CD4-positive, alpha-beta T cell treated with Interleukin-1 beta for 1 hour (primary cell): ENCODE measurements around the gene CELA1.
A peak's percentile ranks its signal among the peaks of the same experiment; 100 is the strongest.

ENCODE experiments used
- DNase-seq, 2 donors: peaks; one replicate each; pipeline ENCODE4 v3.0.0-alpha.2; 2020 to 2022

Gene CELA1

DNA sequence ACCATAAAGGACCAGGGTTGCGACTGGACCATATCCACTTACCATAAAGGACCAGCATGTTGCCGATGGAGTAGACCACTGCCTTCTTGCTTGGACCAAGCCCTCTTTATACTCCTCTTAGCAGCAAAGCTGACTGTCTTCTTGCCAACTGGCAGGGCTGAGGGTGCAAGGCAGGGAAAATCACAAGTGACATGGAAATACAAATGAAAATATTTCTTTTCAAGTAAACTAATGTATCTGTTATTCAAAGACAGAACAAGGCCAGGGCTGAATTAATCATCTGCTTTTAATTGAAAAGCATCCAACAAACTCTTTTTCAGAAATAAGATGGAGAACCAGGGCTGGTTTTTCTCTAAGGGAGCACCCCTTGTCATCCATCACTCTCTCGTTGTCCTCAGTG, at the start of gene CELA1:
Gene CELA1, minus strand, starts transcription at position 99 of the 400 bp plus-strand sequence. Its CDS starts 41 bp downstream, at position 58.
- DNase-seq = no peak

GRCh38 chr12:51395283-51396230, 49.1 kb upstream of the CELA1 start:
- DNase-seq = peak; percentile 22 to 23

- DNase-seq = peak; percentile 56 to 63
Observed at GRCh38 chr12:51393676-51394545, 47.4 kb upstream of the CELA1 start.

DNA sequence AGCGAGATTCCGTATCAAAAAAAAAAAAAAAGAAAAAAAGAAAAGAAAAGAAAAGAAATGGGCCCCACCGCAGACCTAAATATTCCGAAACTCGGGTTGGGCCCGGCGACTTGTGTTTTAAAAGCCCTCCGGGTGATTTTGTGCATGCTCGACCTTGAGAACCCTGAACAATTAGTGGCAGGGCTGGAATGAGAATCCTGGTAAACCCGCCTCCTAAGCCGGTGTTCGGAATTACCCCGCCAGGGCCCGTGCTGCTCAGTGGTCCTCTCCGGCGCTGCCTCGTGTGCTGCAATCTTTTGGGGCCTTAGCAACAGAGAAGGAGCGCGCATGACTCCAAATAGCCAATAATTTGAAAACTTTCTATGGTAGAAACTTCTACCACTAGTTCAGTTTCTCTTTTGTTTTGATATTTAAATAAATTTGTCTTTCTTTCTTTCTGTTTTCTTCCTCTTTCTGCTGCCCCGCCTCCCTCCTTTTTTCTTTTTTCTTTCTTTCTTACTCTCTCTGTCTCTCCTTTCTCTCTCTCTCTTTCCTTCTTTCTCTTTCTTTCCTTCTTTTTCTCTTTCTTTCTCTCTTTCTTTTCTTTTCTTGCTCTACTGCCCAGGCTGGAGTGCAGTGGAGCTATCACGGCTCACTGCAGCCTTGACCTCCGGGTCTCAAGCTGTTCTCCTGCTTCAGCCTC, 46.2 kb upstream of the CELA1 start:
- peak; percentile 34 to 36 for DNase-seq

DNA sequence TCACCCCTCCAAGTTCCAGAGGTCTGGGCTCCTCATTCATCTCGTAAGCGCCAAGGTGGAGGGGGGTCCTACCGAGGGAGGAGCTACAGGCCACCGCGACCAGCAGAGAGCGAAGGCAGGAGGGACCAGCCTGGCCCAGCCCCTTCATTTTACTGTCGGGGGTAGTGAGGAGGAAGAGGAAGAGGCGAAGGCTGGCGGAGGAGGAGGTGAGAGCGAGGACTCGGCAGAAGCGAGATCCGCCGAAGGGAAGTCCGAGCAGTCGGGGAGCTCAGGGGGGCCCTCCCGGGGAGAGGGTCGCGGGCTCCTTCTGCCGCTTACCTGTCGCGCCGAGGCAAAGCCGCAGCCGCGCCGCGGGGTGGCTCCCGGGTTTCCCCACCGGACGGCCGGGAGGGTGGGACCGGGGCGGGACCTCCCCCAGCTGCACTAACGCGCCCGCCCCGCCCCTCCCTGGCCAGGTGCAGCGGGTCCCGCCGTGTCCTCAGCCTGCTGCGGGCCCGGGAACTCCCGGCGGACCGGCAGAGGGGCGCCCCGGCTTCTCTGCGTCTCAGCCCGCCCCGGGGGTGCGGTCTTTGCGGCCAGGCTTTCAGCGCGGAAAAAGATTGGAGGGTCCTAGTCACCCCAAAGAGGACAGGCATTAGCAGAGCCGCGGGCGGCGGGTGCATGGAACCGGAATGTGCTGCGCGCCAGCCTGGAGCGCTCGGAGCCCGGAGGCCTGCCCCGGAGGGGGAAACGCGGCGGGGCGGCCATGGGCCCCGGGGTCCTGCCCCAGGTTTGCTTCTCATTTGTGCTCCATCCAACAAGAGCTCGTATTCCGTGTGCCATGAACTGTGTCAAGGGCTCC, 45.0 kb upstream of the CELA1 start, which contains the start of gene GALNT6:
Gene GALNT6, minus strand, starts transcription at position 124 of the 841 bp plus-strand sequence. CDS start 11,625 bp downstream, outside the sequence.
- peak; percentile 77 to 79 for DNase-seq

DNA sequence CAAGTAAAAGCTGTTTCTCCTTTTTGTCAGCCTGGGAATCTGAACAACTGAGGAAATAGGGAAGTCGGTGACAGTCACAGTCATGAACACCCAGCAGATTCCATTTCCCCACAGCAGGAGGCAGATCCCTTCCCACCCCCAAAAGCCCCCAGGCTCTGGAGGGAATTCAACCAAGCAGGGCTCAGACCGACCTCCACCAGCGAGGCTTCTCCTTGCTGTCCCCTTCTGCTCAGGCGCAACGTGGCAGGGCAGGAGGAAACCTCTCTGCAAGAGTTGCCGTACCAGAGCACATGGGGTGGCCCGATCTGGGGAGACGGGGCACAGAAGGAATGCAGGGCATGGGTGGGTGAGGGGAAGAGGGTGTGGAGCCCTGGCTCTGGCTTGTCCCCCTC, 44.4 kb upstream of the CELA1 start:
- peak in 1 of 2 donors; percentile 26 for DNase-seq

GRCh38 chr12:51390457-51390856, 44.0 kb upstream of the CELA1 start:
- DNase-seq = no peak

GRCh38 chr12:51389302-51389999, 43.0 kb upstream of the CELA1 start:
- DNase-seq = no peak

DNA sequence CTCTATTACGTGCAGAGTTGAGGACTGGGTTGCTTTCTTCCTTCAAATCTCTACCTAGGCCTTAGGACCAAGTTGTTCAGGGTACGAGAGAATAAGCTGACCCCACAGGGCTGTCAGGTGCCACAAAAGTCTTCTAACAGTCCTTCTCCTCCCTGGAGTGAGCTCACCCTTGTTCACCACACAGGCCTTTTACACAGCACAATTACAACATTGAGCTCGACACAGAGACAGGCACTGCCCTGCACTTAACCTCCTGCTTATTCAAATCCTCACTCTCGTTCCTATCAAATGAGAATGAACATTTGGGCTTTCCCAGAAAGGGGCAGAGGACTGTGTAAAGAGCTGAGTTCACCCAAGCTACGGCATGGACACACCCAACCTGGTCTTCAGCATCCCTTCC, 42.4 kb upstream of the CELA1 start:
- DNase-seq = no peak

DNA sequence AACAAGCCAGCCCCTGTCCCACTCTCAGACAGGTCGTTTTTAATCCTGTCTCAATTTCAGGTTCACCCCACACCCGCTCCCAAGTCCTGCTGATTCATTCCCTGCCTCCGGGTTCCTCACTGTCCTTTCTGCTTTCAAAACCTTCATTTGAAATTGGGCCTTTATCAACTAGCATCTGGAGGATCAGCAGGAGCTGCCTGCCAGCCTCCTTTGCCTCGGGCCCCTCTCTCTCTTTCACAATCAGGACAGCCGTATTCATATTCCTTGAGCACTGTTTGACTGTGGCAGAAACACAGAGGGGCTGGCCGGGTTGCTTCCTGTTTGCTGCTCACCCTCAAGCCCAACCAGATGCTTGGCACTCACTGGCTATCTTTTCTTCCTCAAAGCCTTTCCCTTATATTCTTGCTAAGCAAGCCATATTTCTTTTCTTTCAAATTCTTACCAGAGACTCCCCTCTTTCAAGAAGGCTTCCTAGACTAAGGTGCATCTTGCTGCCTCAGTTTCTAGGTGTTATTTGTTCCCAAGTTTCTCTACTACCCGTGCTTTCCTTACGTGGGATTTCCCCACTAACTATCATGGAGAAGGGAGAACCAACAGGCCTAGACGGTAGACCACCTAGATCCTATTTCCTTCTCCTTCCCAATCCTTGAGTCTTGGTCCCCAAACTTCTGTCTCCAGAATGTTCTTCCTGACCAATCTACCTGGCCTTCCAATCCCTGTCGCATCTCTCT, 41.8 kb upstream of the CELA1 start:
- DNase-seq = peak in 1 of 2 donors; percentile 7

DNA sequence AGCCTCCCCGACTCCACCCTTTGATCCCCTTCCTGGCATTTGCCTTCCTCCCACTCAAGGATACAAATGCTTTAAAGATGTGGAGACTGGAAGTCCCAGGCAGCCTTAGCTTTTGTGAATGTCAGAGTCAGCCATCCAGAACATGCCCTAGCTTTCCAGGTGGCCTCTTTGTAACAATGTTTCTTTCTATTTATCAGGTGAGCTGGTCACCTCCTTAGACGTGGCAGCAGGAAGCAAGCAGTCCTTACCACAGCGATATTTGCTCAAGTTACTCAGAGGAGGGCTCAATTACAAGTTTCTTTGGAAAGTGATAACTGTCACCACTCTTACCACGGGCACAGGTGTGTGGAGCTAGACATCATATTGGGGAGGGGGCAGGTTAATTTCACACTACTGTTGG, 39.9 kb upstream of the CELA1 start:
- no peak for DNase-seq

DNA sequence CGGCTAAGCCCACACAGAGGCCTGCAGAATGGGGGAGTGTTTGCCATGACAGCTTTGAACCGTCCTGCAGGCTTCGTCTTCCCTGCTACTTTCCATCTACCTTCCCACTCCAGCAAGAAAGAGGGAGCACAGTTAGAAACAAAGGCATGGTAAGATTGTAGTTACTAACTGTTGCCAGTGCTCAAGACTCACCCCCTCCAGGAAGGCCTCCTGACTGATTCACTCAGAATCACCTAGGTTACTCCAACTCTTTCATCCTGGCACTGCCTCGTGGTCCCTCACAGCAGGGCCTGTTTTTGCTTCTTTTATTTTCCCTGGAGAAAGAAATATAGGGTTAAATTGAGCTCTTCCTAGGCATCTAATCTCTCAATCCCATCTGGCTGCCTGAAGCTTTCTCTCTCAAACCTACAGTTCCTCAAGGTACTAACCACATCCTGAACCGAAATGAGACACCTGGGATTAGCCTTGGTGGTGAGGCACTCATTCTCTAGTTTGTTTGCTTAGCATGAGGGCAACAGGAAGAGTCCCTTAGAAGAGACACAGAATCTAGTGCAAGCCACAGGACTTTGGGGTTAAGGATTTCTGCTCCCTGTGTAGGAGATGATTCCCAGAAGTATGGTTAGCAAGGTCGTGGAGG, 36.9 kb upstream of the CELA1 start:
- DNase-seq = no peak

DNA sequence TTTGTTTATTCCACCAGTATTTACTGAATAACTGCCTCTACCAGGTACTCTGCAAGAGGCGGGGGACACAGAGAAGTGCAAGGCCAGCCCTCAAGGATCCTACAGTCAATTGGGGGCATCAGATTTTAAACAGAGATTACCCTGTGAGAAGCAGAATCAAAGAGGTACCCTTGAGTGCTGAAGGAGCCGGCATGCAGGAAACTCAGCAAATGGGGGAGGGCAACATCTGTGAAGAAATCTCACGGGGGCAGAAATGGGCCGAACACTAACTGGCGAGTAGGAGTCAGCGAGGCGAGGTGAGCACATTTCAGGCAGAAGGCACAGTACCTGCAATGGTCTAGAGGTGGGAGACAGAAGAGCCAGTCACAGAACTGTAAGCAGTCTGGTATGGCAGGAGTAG, 35.7 kb upstream of the CELA1 start:
- no peak for DNase-seq

DNA sequence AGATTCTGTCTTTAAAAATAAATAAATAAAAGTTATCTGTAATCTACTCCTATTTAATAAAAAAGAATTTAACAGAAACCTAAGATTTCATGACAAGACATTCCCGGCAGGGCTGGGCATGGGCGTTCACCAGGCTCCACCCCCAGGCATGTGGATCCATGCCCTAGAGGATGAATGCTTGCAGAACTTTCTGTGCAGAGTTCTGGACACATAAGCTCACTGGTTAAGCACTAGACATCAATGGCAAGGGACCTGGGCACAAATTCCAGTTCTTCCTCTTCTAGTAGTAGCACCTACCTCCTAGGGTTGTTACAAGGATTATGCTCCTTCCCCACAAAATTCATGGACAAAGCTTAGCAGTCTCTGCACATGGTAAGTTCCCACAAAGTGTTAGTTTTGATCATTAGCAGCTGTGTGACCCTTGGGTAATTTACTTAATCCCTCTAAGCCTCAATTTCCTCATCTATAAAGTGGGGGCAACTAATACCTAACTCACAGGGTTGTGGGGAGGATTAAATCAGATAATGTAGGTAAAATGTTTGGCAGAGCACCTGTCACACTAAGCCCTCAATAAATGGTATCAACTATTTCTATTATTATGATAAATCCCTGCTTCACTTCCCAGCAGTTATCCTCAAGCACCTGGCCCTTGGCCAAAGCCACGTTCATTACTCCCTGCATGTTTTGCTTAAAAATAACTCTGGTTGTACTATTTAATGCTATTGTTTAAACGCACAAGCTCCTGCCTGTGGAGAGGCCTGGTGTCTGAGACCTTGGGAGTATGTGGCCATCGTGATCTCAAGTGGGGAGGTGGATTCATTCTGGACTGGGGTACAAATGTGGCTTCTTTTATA, 35.0 kb upstream of the CELA1 start:
- DNase-seq = no peak

GRCh38 chr12:51379571-51379970, 33.1 kb upstream of the CELA1 start:
- no peak for DNase-seq

DNA sequence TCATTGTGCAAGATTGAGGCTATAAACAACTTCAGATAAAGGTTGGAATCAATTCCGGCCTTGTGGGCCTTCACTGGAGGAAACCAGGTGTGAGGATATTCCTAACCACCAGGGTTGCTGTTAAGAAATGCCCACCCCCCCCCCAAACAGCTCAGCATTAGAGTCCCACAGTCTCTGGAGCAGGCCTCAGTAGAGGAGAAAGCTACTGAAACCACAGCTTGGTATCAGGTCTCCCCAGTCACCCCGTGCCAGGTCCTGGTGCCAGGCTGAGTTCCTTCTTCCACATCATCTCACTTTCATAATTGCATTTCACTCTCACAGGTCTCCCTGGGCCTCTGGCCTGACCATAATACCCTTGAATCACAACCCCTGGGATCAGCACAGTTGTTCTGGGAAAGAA, 32.3 kb upstream of the CELA1 start:
- no peak for DNase-seq

- no peak for DNase-seq
Observed at GRCh38 chr12:51377099-51377984, 30.9 kb upstream of the CELA1 start.

- DNase-seq = no peak
Observed at GRCh38 chr12:51374856-51375255, 28.4 kb upstream of the CELA1 start.
